Measurements from ENCODE around the gene ZFC3H1. TPM values are rescaled to one million over a fixed set of nuclear protein-coding genes. Genes with fewer than 3 reads are reported as not detected.

The ZFC3H1 gene
- total and polyA plus RNA-seq, 2 of the 8 experiments (the other 6 are each of a cell fraction or from before 2014, with no cell fraction given): 20.0 to 32.4 TPM

GRCh38 chr12:71683633-71684032 lies 20.0 kb upstream of the ZFC3H1 start:
- Histone ChIP-seq H3K9ac (replicated peaks in 1 of 4; ENCODE audit: extremely low read depth in 1 of 4, low read depth in 3 of 4, low read length in 3 of 4) (no peak overlapping the region), H3K23me2 (ENCODE audit: low read depth, low read length) (peaks cover 2% of the 10 kb centered on the region; the same call in 1 of the 2 replicates), H2AK5ac (ENCODE audit: low read depth, low read length) (no peak overlapping the region), H3K79me2 (ENCODE audit: control insufficient read depth in 1 of 2, insufficient read depth in 2 of 2, low read length in 2 of 2) (no peaks in the 10 kb centered on the region), H3K27ac (ENCODE audit: low read depth, low read length) (no peak overlapping the region), H3K18ac (ENCODE audit: extremely low read depth, low read length) (no peak overlapping the region), H3K4me2 (ENCODE audit: insufficient read depth in 1 of 2, low read depth in 2 of 2, low read length in 2 of 2) (no peak overlapping the region), H4K20me1 (replicated peaks in 1 of 2; ENCODE audit: control insufficient read depth in 1 of 2, insufficient read depth in 2 of 2, low read length in 2 of 2) (no peaks in the 10 kb centered on the region), H3K79me1 (ENCODE audit: low read depth, low read length) (no peaks in the 10 kb centered on the region), H3K23ac (ENCODE audit: insufficient read length) (no peak overlapping the region), H3K4ac (replicated peaks; ENCODE audit: insufficient read length, low read depth, low read length) (no peak overlapping the region), H4K5ac (ENCODE audit: insufficient read length, low read depth, low read length) (no peak overlapping the region), H3K9me3 (ENCODE audit: insufficient read depth in 2 of 2, low read depth in 1 of 2, low read length in 1 of 2) (no peaks in the 10 kb centered on the region), H4K8ac (ENCODE audit: extremely low read depth, insufficient read depth, low read length) (no peak overlapping the region), H3K14ac (ENCODE audit: insufficient read length) (no peak overlapping the region), H2BK12ac (ENCODE audit: low read depth, low read length) (no peak overlapping the region), H3K56ac (replicated peaks; ENCODE audit: insufficient read length, low read depth, low read length) (no peak overlapping the region), H2AFZ (ENCODE audit: low read length) (no peak overlapping the region), H3K27me3 (replicated peaks in 1 of 4; ENCODE audit: control insufficient read depth in 3 of 4, extremely low read depth in 1 of 4, insufficient read depth in 3 of 4, low read length in 3 of 4) (no peaks in the 10 kb centered on the region), H3K4me3 (ENCODE audit: extremely low read depth in 1 of 4, insufficient read depth in 2 of 4, low read depth in 3 of 4, low read length in 4 of 4) (no peak overlapping the region), H2BK120ac (replicated peaks; ENCODE audit: low read depth, low read length) (no peak overlapping the region), H2BK20ac (ENCODE audit: low read length) (no peak overlapping the region), H2BK5ac (ENCODE audit: low read depth, low read length) (no peak overlapping the region), H3K36me3 (ENCODE audit: control insufficient read depth in 2 of 4, insufficient read depth in 4 of 4, low read length in 3 of 4) (no peaks in the 10 kb centered on the region), H2BK15ac (ENCODE audit: low read length) (no peak overlapping the region), H4K91ac (replicated peaks; ENCODE audit: insufficient read length, low read length) (no peak overlapping the region), H3K4me1 (replicated peaks in 1 of 4; ENCODE audit: control insufficient read depth in 3 of 4, insufficient read depth in 4 of 4, low read length in 3 of 4) (no peaks in the 10 kb centered on the region)
- FAIRE-seq (no peak), DNase-seq (ENCODE audit: low read depth in 1 of 2, low spot score in 2 of 2) (no peak)
- no peak for TF ChIP-seq SP1 (IDR thresholded peaks at IDR 0.05; ENCODE audit: low read depth, low read length)
- TF ChIP-seq TBP (IDR thresholded peaks at IDR 0.05; ENCODE audit: low read depth, low read length): no peak
- no peak for TF ChIP-seq TAF1 (IDR thresholded peaks at IDR 0.05; ENCODE audit: low read depth, low read length)
- no peak for TF ChIP-seq SAP30 (IDR thresholded peaks at IDR 0.05; ENCODE audit: insufficient read depth, insufficient replicate concordance, low read length)
- no peak for TF ChIP-seq SIX5 (IDR thresholded peaks at IDR 0.05; ENCODE audit: low read depth, low read length)
- no peak for TF ChIP-seq KDM1A (IDR thresholded peaks at IDR 0.05; ENCODE audit: borderline replicate concordance, low read length)
- no peak for TF ChIP-seq E2F6 (IDR thresholded peaks at IDR 0.05)
- no peak for TF ChIP-seq EGR1 (IDR thresholded peaks at IDR 0.05; ENCODE audit: borderline replicate concordance, low read depth, low read length)
- TF ChIP-seq KDM4A (IDR thresholded peaks at IDR 0.05; ENCODE audit: low read depth, low read length, severe bottlenecking): no peak
- TF ChIP-seq ATF2 (IDR thresholded peaks at IDR 0.05; ENCODE audit: low read length): no peak
- no peak for TF ChIP-seq BRCA1 (IDR thresholded peaks at IDR 0.05; ENCODE audit: low read depth, low read length)
- POLR2A ChIA-PET (ENCODE audit: partially characterized antibody): interaction anchor here (1.5 to 6.1 kb wide), 2 partner anchors 13 to 19 kb away, joined by 3 to 81 read pairs; partner anchors contain the start of genes THAP2 and ZFC3H1
- CTCF ChIA-PET (ENCODE audit: partially characterized antibody): interaction anchor here (1.3 to 4.1 kb wide), 2 partner anchors 19 to 64 kb away, joined by 7 to 21 read pairs; partner anchors contain the start of genes THAP2 and ZFC3H1
- WGBS, 2 experiments (ENCODE audit: extremely low coverage in 1 of 2, insufficient coverage in 1 of 2, insufficient read length in 1 of 2, insufficient replicate concordance in 2 of 2, low coverage in 1 of 2, low lambda C conversion rate in 2 of 2, missing lambda C conversion rate in 1 of 2): 93% methylated on average over 5 of the region's 5 CpGs; no CpG with 5 or more reads in 1 of the 2 experiments

Data from H1 (cell line).